Measurements from ENCODE around the gene SH3BGRL2.
"Not testable (repeated sequence)": the region's sequence is repeated elsewhere in the genome, so short reads cannot be mapped to it uniquely, and the experiment has no call there.

Gene SH3BGRL2

DNA sequence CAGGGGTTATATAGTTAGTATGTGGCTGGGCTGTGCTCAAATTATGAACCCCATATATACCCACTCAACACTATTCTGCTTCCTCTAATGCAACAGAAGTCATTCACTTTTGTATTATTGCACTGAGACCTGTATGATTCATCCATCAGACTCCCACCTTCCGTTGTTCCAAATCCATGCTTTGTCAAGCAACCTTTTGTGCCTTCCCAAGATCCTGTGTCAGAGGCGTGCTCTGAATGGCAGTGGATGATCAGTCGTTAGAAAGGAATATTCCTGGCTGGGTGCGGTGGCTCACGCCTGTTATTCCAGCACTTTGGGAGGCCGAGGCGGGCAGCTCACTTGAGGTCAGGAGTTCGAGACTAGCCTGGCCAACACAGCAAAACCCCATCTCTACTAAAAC lies 103.2 kb downstream of the SH3BGRL2 start:
- in situ Hi-C loops (cut with MboI; ENCODE audit: low sequenced_read_pairs) = no loop called here

DNA sequence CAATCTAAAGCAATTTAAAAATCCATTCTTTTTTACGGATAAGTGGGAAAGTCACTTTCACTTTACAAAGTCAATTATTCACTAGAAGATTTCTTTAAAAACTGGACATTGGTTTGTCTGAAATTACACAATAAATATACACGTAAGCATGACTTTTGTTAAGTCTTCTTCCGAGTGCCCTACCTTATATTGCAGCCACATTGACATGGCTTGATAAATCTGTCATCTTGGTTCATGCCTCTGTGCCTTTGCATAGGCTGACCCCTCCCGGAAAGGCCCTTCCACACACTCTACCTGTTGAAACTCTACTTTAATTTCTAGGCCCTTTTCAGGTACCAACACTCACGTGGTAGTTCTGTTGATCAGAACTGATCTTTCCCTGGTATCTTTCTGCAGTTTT lies 104.1 kb downstream of the SH3BGRL2 start:
- in situ Hi-C loops (cut with MboI; ENCODE audit: low sequenced_read_pairs) = no loop called here

DNA sequence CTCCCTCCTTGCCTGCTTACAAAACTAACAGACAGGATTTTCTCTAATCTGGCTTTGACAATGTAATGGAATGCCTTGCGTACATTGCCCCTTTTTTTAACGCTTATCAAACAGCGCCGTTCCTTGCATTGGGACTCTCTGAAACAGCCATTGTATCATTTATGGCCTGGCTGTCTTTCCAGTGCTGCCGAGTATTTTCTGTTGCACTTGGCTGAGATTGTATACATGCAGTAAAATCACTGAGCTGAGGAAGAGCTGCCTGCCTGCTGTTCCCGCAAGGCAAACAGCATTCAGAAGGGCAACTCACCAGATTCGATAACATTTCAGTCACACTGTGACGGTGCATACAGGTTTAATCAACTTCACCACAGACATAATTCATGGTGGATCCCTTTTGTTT lies 106.0 kb downstream of the SH3BGRL2 start:
- in situ Hi-C loops (cut with MboI; ENCODE audit: low sequenced_read_pairs) = no loop called here

DNA sequence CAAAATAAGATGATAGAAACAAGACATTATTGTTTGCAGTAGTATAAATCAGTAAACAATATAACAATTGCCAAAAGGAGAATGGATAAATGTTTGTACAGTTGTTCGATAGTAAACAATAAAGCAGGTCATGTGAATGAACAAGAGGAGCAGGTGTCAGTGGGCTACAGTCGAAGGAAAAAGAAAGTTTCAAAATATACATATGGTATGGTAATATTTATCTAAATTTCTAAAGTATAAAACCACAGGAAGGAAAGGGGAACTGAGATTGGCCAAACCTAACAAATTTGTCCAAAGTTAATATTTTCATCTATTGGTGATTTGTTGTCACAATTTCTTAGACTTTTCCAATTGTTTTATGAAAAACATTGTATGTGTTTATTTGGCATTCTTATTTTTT lies 110.9 kb downstream of the SH3BGRL2 start:
- in situ Hi-C loops (cut with MboI; ENCODE audit: low sequenced_read_pairs) = no loop called here

DNA sequence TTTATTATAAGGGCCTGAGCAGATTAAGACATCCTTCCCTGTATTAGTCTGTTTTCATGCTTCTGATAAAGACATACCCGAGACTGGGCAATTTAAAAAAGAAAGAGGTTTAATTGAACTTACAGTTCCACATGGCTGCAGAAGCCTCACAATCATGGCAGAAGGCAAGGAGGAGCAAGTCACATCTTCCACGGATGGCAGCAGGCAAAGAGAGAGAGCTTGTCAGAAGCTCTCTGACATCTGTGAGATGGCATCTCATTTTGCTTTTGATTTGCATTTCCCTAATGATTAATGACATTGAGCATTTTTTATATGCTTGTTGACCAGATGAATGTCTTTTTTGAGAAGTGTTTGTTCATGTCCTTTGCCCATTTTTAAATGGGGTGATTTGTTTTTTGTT lies 114.2 kb downstream of the SH3BGRL2 start:
- in situ Hi-C loops (cut with MboI; ENCODE audit: low sequenced_read_pairs) = not testable (repeated sequence)

DNA sequence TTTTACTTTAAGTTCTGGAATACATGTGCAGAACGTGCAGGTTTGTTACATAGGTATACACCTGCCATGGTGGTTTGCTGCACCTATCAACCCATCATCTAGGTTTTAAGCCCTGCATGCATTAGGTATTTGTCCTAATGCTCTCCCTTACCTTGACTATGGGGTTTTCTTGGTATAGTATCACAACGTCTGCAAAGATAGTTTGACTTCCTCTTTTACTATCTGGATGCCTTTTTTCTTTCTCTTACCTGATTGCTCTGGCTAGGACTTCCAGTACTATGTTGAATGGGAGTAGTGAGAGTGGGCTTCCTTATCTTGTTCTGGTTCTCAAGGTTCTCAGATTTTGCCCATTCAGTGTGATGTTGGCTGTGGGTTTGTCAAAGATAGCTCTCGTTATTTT lies 115.2 kb downstream of the SH3BGRL2 start:
- in situ Hi-C loops (cut with MboI; ENCODE audit: low sequenced_read_pairs) = not testable (repeated sequence)

DNA sequence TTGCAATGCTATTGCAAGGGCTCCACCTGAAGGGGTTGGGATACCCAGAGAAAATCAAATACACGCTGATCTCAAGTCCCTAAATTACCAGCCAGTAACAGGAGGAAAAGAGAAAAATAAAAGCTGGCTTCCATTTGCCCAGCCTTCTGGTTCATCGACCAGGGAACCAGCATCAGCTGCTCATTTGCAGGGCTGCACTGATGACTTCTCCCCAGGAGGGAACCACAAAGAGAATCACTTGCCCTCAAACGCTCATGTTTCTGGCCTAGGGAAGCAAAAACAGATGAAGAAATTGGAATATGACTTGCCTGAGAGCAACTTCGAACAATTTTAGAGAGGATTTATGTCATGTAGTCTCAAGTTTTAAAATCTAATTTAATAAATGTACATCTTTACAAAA lies 119.7 kb downstream of the SH3BGRL2 start:
- in situ Hi-C loops (cut with MboI; ENCODE audit: low sequenced_read_pairs) = no loop called here

Measured in HL-60/S4 (cell line).